ENCODE results near the gene ROBO2. TPM values are rescaled to one million over a fixed set of nuclear protein-coding genes. Genes with fewer than 3 reads are reported as not detected.

ROBO2 gene
- total RNA-seq, 1 experiment from 2014 or later = not detected

DNA sequence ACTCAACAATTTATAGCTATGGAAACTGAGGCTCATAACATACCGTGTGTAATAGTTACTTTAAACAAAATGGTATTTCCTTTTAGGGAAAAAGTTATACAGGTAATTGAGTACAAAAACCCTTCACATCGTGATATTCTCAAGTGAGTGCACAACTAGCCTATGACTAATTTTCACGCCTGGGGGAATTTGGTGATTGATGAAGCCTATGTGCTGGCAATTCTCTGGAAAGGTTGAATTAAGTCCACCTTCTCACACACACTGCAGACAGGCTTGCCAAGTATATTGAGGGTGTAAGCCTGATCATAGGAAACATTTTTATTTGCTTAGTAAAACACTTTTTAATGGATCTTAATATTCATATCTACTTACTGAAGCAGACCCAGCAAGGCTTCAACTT is 41.3 kb upstream of the ROBO2 start:
- Histone ChIP-seq H3K36me3 (ENCODE audit: control insufficient read depth in 1 of 2, insufficient read depth in 2 of 2, low read length in 2 of 2) (no peaks in the 10 kb centered on the region), H3K27me3 (ENCODE audit: insufficient read depth, low read length) (no peaks in the 10 kb centered on the region), H2AFZ (ENCODE audit: low read depth, low read length, poor library complexity, severe bottlenecking) (no peak overlapping the region), H3K4me2 (ENCODE audit: low read length) (no peak overlapping the region), H3K79me2 (ENCODE audit: insufficient read depth, low read length) (no peaks in the 10 kb centered on the region), H3K4me3 (replicated peaks in 1 of 2; ENCODE audit: low read depth in 1 of 2, low read length in 2 of 2) (no peak overlapping the region), H3K9ac (ENCODE audit: low read length) (no peak overlapping the region), H4K20me1 (ENCODE audit: insufficient read depth) (no peaks in the 10 kb centered on the region), H3K9me2 (ENCODE audit: insufficient read depth) (no peaks in the 10 kb centered on the region), H3K9me3 (ENCODE audit: control insufficient read depth in 1 of 2, insufficient read depth in 1 of 2, low read depth in 1 of 2, low read length in 2 of 2) (peaks cover 6 to 25% of the 10 kb centered on the region in 2 experiments; a peak in 3 of 4 replicates), H3K4me1 (ENCODE audit: control insufficient read depth in 1 of 2, insufficient read depth in 2 of 2, low read length in 2 of 2) (no peaks in the 10 kb centered on the region), H3K27ac (ENCODE audit: low read depth, low read length) (no peak overlapping the region)
- intact Hi-C loops (cut with micrococcal nuclease) = no loop called here
- no peak for ATAC-seq
- ChIA-PET RAD21 (ENCODE audit: low non-redundant PET in 1 of 2, low total read pairs in 2 of 2, uncharacterized antibody in 2 of 2, unreplicated experiment in 2 of 2) (no interaction called here), POLR2A (no interaction called here), CTCF (no interaction called here)
- DNase-seq (ENCODE audit: low read depth, low spot score) = no peak
- TF ChIP-seq EGR1 (IDR thresholded peaks at IDR 0.05; ENCODE audit: low read depth) (no peak), ELF1 (IDR thresholded peaks at IDR 0.05; ENCODE audit: borderline replicate concordance, low read depth) (no peak), SRF (IDR thresholded peaks at IDR 0.05; ENCODE audit: low read depth) (no peak), EZH2 (IDR thresholded peaks at IDR 0.05) (no peak), ZNF274 (IDR thresholded peaks at IDR 0.05; ENCODE audit: low read depth, low read length) (no peak), SIN3A (IDR thresholded peaks at IDR 0.05; ENCODE audit: low read depth) (no peak), CBX3 (IDR thresholded peaks at IDR 0.05; ENCODE audit: low read depth) (no peak), RAD21 (IDR thresholded peaks at IDR 0.05; ENCODE audit: low read depth) (no peak), TCF7L2 (IDR thresholded peaks at IDR 0.05; ENCODE audit: borderline replicate concordance, extremely low read depth, insufficient read depth, insufficient read length) (no peak), CEBPB (IDR thresholded peaks at IDR 0.05; ENCODE audit: low read depth) (no peak)
- TF ChIP-seq, protein P1, sequence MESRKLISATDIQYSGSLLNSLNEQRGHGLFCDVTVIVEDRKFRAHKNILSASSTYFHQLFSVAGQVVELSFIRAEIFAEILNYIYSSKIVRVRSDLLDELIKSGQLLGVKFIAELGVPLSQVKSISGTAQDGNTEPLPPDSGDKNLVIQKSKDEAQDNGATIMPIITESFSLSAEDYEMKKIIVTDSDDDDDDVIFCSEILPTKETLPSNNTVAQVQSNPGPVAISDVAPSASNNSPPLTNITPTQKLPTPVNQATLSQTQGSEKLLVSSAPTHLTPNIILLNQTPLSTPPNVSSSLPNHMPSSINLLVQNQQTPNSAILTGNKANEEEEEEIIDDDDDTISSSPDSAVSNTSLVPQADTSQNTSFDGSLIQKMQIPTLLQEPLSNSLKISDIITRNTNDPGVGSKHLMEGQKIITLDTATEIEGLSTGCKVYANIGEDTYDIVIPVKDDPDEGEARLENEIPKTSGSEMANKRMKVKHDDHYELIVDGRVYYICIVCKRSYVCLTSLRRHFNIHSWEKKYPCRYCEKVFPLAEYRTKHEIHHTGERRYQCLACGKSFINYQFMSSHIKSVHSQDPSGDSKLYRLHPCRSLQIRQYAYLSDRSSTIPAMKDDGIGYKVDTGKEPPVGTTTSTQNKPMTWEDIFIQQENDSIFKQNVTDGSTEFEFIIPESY (IDR thresholded peaks at IDR 0.05; ENCODE audit: extremely low read depth, insufficient replicate concordance, low read length) = no peak
- TF ChIP-seq, protein P2, sequence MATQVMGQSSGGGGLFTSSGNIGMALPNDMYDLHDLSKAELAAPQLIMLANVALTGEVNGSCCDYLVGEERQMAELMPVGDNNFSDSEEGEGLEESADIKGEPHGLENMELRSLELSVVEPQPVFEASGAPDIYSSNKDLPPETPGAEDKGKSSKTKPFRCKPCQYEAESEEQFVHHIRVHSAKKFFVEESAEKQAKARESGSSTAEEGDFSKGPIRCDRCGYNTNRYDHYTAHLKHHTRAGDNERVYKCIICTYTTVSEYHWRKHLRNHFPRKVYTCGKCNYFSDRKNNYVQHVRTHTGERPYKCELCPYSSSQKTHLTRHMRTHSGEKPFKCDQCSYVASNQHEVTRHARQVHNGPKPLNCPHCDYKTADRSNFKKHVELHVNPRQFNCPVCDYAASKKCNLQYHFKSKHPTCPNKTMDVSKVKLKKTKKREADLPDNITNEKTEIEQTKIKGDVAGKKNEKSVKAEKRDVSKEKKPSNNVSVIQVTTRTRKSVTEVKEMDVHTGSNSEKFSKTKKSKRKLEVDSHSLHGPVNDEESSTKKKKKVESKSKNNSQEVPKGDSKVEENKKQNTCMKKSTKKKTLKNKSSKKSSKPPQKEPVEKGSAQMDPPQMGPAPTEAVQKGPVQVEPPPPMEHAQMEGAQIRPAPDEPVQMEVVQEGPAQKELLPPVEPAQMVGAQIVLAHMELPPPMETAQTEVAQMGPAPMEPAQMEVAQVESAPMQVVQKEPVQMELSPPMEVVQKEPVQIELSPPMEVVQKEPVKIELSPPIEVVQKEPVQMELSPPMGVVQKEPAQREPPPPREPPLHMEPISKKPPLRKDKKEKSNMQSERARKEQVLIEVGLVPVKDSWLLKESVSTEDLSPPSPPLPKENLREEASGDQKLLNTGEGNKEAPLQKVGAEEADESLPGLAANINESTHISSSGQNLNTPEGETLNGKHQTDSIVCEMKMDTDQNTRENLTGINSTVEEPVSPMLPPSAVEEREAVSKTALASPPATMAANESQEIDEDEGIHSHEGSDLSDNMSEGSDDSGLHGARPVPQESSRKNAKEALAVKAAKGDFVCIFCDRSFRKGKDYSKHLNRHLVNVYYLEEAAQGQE (IDR thresholded peaks at IDR 0.05; ENCODE audit: low read depth) = no peak
- TF ChIP-seq, protein P3, sequence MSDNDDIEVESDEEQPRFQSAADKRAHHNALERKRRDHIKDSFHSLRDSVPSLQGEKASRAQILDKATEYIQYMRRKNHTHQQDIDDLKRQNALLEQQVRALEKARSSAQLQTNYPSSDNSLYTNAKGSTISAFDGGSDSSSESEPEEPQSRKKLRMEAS (IDR thresholded peaks at IDR 0.05) = no peak
- TF ChIP-seq, protein P4, sequence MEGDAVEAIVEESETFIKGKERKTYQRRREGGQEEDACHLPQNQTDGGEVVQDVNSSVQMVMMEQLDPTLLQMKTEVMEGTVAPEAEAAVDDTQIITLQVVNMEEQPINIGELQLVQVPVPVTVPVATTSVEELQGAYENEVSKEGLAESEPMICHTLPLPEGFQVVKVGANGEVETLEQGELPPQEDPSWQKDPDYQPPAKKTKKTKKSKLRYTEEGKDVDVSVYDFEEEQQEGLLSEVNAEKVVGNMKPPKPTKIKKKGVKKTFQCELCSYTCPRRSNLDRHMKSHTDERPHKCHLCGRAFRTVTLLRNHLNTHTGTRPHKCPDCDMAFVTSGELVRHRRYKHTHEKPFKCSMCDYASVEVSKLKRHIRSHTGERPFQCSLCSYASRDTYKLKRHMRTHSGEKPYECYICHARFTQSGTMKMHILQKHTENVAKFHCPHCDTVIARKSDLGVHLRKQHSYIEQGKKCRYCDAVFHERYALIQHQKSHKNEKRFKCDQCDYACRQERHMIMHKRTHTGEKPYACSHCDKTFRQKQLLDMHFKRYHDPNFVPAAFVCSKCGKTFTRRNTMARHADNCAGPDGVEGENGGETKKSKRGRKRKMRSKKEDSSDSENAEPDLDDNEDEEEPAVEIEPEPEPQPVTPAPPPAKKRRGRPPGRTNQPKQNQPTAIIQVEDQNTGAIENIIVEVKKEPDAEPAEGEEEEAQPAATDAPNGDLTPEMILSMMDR (IDR thresholded peaks at IDR 0.05 in 2 of 3, conservative IDR thresholded peaks at IDR 0.05 in 1 of 3; ENCODE audit: borderline replicate concordance in 1 of 3, insufficient read depth in 1 of 3, low read depth in 2 of 3, low read length in 2 of 3) = no peak
- BruUV-seq (replicated peaks) = no TSS peak

All from HCT116 (cell line).